Activated naive CD8-positive, alpha-beta T cell (primary cell): ENCODE results near the gene ARHGAP22.

Source experiments
- H3K27ac Mint-ChIP-seq: one replicate; pipeline ENCODE4 v1.8.0; 2021; ENCODE audit warnings: mixed read lengths
- H3K27me3 Mint-ChIP-seq: one replicate; pipeline ENCODE4 v1.8.0; 2021; ENCODE audit warnings: mixed read lengths
- H3K36me3 Mint-ChIP-seq: one replicate; pipeline ENCODE4 v1.8.0; 2021; ENCODE audit warnings: mixed read lengths
- H3K4me1 Mint-ChIP-seq: one replicate; pipeline ENCODE4 v1.8.0; 2021; ENCODE audit warnings: low read depth, mixed read lengths
- H3K4me3 Mint-ChIP-seq: one replicate; pipeline ENCODE4 v1.8.0; 2021; ENCODE audit warnings: mild to moderate bottlenecking, mixed read lengths
- H3K9me3 Mint-ChIP-seq: one replicate; pipeline ENCODE4 v1.8.0; 2021; ENCODE audit warnings: low read depth, mixed read lengths

ARHGAP22 gene

GRCh38 chr10:48406204-48406603 is 198.7 kb downstream of the ARHGAP22 start:
- Mint-ChIP-seq H3K9me3 (peaks cover 4% of the 10 kb centered on the region), H3K4me1 (peaks cover 2% of the 10 kb centered on the region), H3K4me3 (no peak overlapping the region), H3K36me3 (peaks cover 21% of the 10 kb centered on the region), H3K27me3 (no peaks in the 10 kb centered on the region), H3K27ac (no peak overlapping the region)

- H3K9me3 Mint-ChIP-seq = no peaks in the 10 kb centered on the region
- H3K27me3 Mint-ChIP-seq = no peaks in the 10 kb centered on the region
- no peak overlapping the region for H3K4me3 Mint-ChIP-seq
- H3K27ac Mint-ChIP-seq = no peak overlapping the region
- peaks cover 14% of the 10 kb centered on the region for H3K4me1 Mint-ChIP-seq
- peaks cover 8% of the 10 kb centered on the region for H3K36me3 Mint-ChIP-seq
Measured at GRCh38 chr10:48404646-48405045, 200.2 kb downstream of the ARHGAP22 start.

- Mint-ChIP-seq H3K27ac (no peak overlapping the region), H3K4me1 (peaks cover 21% of the 10 kb centered on the region), H3K27me3 (no peaks in the 10 kb centered on the region), H3K9me3 (no peaks in the 10 kb centered on the region), H3K36me3 (peaks cover 8% of the 10 kb centered on the region), H3K4me3 (no peak overlapping the region)
Measured at GRCh38 chr10:48400850-48401220, 204.0 kb downstream of the ARHGAP22 start.

GRCh38 chr10:48400129-48400849 is 204.6 kb downstream of the ARHGAP22 start:
- no peaks in the 10 kb centered on the region for H3K9me3 Mint-ChIP-seq
- H3K4me3 Mint-ChIP-seq = no peak overlapping the region

GRCh38 chr10:48399551-48399950 is 205.3 kb downstream of the ARHGAP22 start:
- no peaks in the 10 kb centered on the region for H3K27me3 Mint-ChIP-seq
- peaks cover 23% of the 10 kb centered on the region for H3K4me1 Mint-ChIP-seq
- H3K9me3 Mint-ChIP-seq = no peaks in the 10 kb centered on the region
- H3K4me3 Mint-ChIP-seq = no peak overlapping the region
- H3K27ac Mint-ChIP-seq = no peak overlapping the region
- peaks cover 6% of the 10 kb centered on the region for H3K36me3 Mint-ChIP-seq

More at GRCh38 chr10:48400129-48400849, 204.6 kb downstream of the ARHGAP22 start:
- H3K36me3 Mint-ChIP-seq = peaks cover 8% of the 10 kb centered on the region
- no peaks in the 10 kb centered on the region for H3K27me3 Mint-ChIP-seq
- H3K4me1 Mint-ChIP-seq = peaks cover 23% of the 10 kb centered on the region
- H3K27ac Mint-ChIP-seq = peak overlapping the region; percentile 25

GRCh38 chr10:48399056-48399541 is 205.8 kb downstream of the ARHGAP22 start:
- H3K36me3 Mint-ChIP-seq = peaks cover 4% of the 10 kb centered on the region

GRCh38 chr10:48398261-48398660 is 206.6 kb downstream of the ARHGAP22 start:
- peaks cover 24% of the 10 kb centered on the region for H3K4me1 Mint-ChIP-seq
- no peaks in the 10 kb centered on the region for H3K9me3 Mint-ChIP-seq
- H3K27me3 Mint-ChIP-seq = no peaks in the 10 kb centered on the region
- peaks cover 4% of the 10 kb centered on the region for H3K36me3 Mint-ChIP-seq
- H3K4me3 Mint-ChIP-seq = no peak overlapping the region
- no peak overlapping the region for H3K27ac Mint-ChIP-seq

More at GRCh38 chr10:48399056-48399541, 205.8 kb downstream of the ARHGAP22 start:
- peaks cover 23% of the 10 kb centered on the region for H3K4me1 Mint-ChIP-seq
- H3K27me3 Mint-ChIP-seq = no peaks in the 10 kb centered on the region
- H3K27ac Mint-ChIP-seq = no peak overlapping the region
- H3K9me3 Mint-ChIP-seq = no peaks in the 10 kb centered on the region
- H3K4me3 Mint-ChIP-seq = no peak overlapping the region
